Measurements from ENCODE around the gene BATF3. TPM values are rescaled to one million over a fixed set of nuclear protein-coding genes. Genes with fewer than 3 reads are reported as not detected.

BATF3 gene
- total and polyA plus RNA-seq, 2 of the 4 experiments (the other 2 are of a cell fraction) = 1.6 to 3.9 TPM

DNA sequence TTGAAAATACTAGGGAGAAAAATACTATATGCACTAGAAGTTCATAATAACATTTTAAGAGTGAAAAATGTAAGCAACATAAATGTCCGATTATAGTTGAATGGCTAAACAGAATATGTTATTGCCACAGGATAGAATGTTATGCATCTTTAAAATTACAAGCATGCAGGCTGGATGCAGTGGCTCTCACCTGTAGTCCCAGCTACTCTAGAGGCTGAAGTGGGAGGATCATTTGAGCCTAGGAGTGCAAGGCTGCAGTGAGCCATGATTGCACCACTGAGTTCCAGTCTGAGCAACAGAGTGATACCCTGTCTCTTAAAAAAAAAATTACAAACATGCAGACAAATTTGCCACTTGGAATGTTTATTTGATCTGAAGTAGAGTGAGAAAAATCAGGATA, 3.0 kb upstream of the BATF3 start:
- Histone ChIP-seq H3K23ac (ENCODE audit: low read depth, low read length) (no peak overlapping the region), H3K27ac (ENCODE audit: insufficient read depth, low read length) (no peak overlapping the region), H2AK5ac (ENCODE audit: low read depth, low read length) (no peak overlapping the region), H2BK15ac (ENCODE audit: low read depth, low read length) (no peak overlapping the region), H3K9me1 (ENCODE audit: insufficient read depth, low read length) (no peaks in the 10 kb centered on the region), H4K5ac (ENCODE audit: low read depth, low read length) (no peak overlapping the region), H2AFZ (replicated peaks; ENCODE audit: low read length, poor library complexity) (no peak overlapping the region), H3K4me1 (ENCODE audit: control insufficient read depth, insufficient read depth, low read length) (peaks cover 3% of the 10 kb centered on the region; the same call in 1 of the 2 replicates), H3K9me3 (ENCODE audit: control insufficient read depth, insufficient read depth, low read length) (no peaks in the 10 kb centered on the region), H4K91ac (ENCODE audit: insufficient read depth, low read depth, low read length) (no peak overlapping the region), H3K79me1 (ENCODE audit: low read depth in 1 of 2, low read length in 2 of 2) (no peaks in the 10 kb centered on the region; a peak in 1 of 4 replicates), H3K36me3 (ENCODE audit: control insufficient read depth, insufficient read depth, low read length) (no peaks in the 10 kb centered on the region), H2BK20ac (ENCODE audit: low read depth, low read length) (no peak overlapping the region), H2BK120ac (ENCODE audit: low read depth, low read length) (no peak overlapping the region), H2AK9ac (replicated peaks; ENCODE audit: low read depth, low read length, poor library complexity) (no peak overlapping the region), H4K20me1 (ENCODE audit: insufficient read depth, low read length) (no peaks in the 10 kb centered on the region), H3K4me3 (ENCODE audit: insufficient read depth, low read depth, low read length) (no peak overlapping the region), H4K8ac (ENCODE audit: low read depth in 2 of 2, low read length in 2 of 2) (no peak overlapping the region), H3K27me3 (ENCODE audit: control insufficient read depth, insufficient read depth, low read length) (no peaks in the 10 kb centered on the region), H3K14ac (replicated peaks; ENCODE audit: low read depth, low read length) (no peak overlapping the region), H3K4me2 (ENCODE audit: low read depth, low read length) (no peak overlapping the region), H3K9ac (ENCODE audit: low read depth, low read length) (no peak overlapping the region), H3K18ac (ENCODE audit: low read depth, low read length) (no peak overlapping the region), H2BK5ac (ENCODE audit: low read depth, low read length, poor library complexity, severe bottlenecking) (no peak overlapping the region), H3K4ac (ENCODE audit: low read depth, low read length) (no peak overlapping the region), H3K56ac (ENCODE audit: extremely low read depth, insufficient read depth, low read length) (no peak overlapping the region)
- CTCF ChIA-PET = no interaction called here
- POLR2A ChIA-PET (ENCODE audit: unreplicated experiment) = no interaction called here
- BruUV-seq (replicated peaks) = no TSS peak
- in situ Hi-C loops (cut with MboI; ENCODE audit: low sequenced_read_pairs) (no loop called here), dilution Hi-C loops (cut with HindIII; ENCODE audit: low sequenced_read_pairs, unreplicated experiment) (no loop called here), intact Hi-C loops (cut with micrococcal nuclease) (loop anchor here (5.0 kb wide), 1 partner anchor 90 kb away; no protein-coding TSS in a partner anchor)
- no CpG with 5 or more reads among the region's 1 CpG for WGBS, 2 experiments (ENCODE audit: extremely low coverage in 2 of 2, insufficient read length in 1 of 2)
- ATAC-seq (ENCODE audit: low read depth) (no peak), DNase-seq (no peak)
- TF ChIP-seq CHD1 (IDR thresholded peaks at IDR 0.05; ENCODE audit: low read depth, low read length) (no peak), NFE2L2 (IDR thresholded peaks at IDR 0.05; ENCODE audit: low read depth, low read length) (no peak), BHLHE40 (IDR thresholded peaks at IDR 0.05; ENCODE audit: low read depth, low read length) (no peak), RCOR1 (IDR thresholded peaks at IDR 0.05; ENCODE audit: insufficient replicate concordance, low read length) (no peak), POLR2A (IDR thresholded peaks at IDR 0.05; ENCODE audit: low read depth, low read length) (no peak)

All from IMR-90 (cell line).